G401 (cell line): ENCODE data around the gene TIMM8A. TPM values are rescaled to one million over a fixed set of nuclear protein-coding genes. Genes with fewer than 3 reads are reported as not detected.

Experiments used
- DNase-seq: peaks from one replicate; pipeline ENCODE4 v3.0.0-alpha.2; 2015; ENCODE audit warnings: low spot score
- in situ Hi-C: cut with HindIII; loops from 2 replicates; pipeline ENCODE4 v1.10.0; 2016; ENCODE audit warnings: low sequenced_read_pairs, mixed read lengths
- total RNA-seq: library from RNA; depleted of rRNA; stranded (reverse); fragments of >200 nt; shearing (Covaris generic); gene quantifications from 2 replicates; pipeline ENCODE4 v1.2.3, GENCODE V29; 2014; rRNA removed

TIMM8A gene, protein sequence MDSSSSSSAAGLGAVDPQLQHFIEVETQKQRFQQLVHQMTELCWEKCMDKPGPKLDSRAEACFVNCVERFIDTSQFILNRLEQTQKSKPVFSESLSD
- 9.2 and 17.0 TPM in 2 replicates for total RNA-seq

DNA sequence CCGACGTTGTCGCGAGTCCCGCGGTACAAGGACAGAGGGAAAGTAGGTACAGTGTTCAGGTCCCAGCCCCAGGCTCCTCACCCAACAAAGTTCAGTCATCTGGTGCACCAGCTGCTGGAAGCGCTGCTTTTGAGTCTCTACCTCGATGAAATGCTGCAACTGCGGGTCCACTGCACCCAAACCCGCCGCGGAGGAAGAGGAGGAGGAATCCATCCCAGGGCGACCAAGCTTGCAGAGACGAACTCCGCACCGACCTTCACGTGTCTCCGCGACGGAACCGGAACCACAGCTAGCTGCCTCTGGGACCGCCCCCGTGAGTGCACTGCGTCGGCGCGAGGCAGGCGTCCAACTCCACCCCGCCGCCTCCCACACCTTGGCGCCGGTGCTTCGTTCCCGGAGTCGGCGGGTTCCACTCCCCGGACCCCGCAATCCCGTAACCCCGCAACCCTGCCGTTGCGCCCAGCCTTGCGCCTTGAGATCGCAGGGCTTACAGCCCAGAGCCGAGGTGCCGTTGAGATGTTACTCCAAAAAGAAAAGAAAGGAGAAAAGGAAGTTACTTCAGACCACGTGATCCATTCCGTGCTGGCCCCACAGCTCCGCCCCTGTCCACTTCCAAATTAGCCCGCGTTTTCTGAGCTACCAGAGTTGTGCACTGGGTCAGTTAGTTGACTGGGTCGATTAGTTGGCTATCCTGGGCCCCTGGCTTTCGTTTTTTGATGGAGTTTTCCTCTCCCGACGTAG lies at the start of gene TIMM8A:
Gene TIMM8A, minus strand, starts transcription at position 291 of the 741 bp plus-strand sequence. Its CDS starts 78 bp downstream, at position 213.
- in situ Hi-C loops = no loop called here

DNA sequence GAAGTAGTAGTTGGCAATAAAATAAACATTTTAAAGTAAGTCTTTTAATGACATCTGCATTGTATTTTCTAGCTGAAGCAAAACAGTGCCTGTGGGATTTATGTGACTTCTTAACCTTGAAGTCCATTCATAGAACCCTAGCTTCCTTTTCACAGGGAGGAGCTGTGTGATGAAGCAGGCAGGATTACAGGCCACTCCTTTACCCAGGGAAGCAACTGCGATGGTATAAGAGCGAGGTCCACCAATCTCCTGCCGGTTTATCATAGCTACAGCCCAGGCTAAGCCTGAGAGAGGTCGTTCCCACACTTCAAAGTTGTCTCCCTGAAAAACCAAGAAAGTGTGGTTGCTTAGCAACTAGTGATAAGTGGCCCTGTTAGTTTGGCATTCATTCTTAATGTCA lies 49.2 kb upstream of the TIMM8A start:
- in situ Hi-C loops = no loop called here
- no peak for DNase-seq

More for the DNA sequence above, at the start of gene TIMM8A:
- DNase-seq = peak; percentile 75

DNA sequence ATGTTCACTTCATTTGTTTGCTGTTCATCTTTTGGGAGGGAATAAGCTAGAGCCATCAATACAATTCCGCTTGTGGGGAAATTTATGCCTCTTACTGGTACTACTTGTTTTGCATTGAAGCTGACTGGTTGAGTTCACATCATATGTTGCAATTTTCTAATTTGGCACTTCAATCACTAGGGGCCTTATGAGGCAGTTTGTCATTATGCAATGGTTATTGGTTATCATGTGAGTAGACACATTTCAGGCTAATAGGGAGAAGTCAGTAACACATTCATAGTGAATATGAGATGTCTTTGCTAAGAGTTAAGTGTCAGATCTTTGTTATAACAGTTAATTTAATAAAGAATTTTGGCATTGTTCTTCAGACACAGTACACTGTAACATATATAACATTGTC lies 47.2 kb upstream of the TIMM8A start:
- no peak for DNase-seq
- in situ Hi-C loops = no loop called here

DNA sequence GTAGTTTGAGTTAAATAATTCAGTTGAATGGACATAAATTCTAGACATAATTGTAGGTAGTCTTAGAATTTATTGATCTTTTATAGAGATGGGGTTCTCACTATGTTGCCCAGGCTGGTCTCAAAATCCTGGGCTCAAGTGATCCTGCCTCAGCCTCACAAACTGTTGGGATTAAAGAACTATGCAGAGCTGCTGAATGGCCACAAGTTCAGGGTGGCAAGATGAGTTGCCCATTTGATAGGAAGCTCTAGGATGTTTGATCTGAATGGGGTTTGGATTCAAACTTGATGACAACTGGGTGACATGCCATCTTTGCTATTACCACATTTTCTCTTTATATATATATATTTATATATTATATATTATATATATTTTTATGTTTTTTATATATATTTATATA lies 45.8 kb upstream of the TIMM8A start:
- DNase-seq = no peak
- in situ Hi-C loops = no loop called here

GRCh38 chrX:101393530-101394305 lies 45.2 kb upstream of the TIMM8A start:
- DNase-seq = no peak
- in situ Hi-C loops = no loop called here

GRCh38 chrX:101391831-101392230 lies 43.3 kb upstream of the TIMM8A start:
- in situ Hi-C loops = no loop called here
- DNase-seq = no peak

DNA sequence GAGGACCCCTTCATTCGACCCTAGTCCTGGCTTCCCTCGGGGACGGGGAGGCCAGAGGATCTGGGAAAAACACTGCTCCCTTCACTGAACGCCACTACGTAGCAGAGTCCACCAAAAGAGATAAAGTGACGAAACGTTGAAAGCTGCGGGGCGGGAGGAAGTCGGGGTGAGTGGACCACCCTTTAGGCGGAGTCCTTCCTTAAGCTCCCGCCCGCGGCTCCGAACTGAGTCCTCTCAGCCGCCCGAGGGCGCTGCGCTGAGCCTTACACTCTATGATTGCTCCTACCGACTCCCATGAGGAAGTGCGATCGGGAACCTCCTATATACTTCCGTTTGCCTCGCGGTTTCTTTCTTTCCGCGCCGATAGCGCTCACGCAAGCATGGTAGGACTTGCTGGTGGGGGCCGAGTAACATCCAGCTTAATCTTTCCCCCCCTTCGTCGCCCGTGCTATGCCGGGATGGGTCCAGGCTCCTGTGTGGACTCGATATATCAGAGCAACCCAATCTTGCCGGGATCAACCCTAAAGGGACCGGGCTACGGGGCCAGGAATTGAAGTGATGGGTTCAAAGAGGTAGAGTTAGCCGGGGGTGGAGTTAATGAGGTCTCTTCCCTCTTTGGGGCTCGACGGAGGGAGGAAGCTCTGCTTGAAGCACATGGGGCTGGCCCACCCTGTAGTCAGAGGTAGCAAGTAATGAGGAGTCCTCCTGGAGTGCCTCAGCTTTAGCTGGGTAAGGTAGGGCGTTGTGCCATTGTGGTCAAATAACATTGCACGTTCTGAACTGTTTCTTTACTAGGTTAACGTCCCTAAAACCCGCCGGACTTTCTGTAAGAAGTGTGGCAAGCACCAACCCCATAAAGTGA lies 42.4 kb upstream of the TIMM8A start, which contains the start of gene RPL36A:
Gene RPL36A, plus strand, starts transcription at position 348 of the 862 bp plus-strand sequence. Its CDS starts 33 bp downstream, at position 381.
- peak; percentile 88 for DNase-seq
- in situ Hi-C loops = no loop called here

DNA sequence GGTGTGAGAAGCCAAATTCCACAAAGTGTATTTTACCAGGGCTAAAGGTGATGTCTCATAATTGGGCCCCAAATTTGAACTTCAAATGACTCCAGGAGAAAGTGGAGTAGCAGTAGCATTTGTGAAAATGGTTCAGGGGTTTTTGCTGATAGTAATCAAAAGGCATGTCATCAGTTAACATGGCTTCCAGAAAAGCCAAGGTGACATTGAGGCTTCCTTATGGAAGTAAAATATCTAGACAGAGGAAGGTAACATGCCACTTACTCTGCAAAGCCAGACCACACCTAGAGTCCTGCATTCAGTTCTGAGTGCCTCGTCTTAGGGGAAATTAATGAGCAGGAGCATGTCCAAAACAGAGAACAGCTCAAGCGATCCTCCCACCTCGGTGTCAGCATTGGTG lies 40.1 kb upstream of the TIMM8A start:
- DNase-seq = no peak
- in situ Hi-C loops = no loop called here

DNA sequence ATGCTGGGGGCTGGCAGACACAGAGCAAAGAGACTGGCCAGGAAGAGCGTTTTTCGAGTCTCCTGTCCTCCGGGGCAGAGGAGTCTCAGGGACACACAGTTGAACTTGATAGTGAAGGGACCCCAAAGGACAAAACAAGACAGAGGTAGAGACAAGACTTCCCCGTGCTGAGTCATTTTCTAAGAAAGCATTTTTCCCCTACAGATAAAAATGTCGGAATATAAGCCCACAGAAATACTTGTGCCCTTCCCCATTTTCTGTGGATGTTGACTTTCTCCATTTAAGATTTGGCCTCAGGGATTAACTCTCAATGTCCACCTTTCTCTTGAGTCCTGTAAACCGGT lies 38.0 kb upstream of the TIMM8A start:
- in situ Hi-C loops = no loop called here
- no peak for DNase-seq

GRCh38 chrX:101385795-101386541 lies 37.4 kb upstream of the TIMM8A start, which contains the start of gene BTK:
Gene BTK (minus strand): TSS chrX:101386191. CDS start chrX:101375284, 10,907 bp downstream.
- in situ Hi-C loops = no loop called here
- DNase-seq = no peak

DNA sequence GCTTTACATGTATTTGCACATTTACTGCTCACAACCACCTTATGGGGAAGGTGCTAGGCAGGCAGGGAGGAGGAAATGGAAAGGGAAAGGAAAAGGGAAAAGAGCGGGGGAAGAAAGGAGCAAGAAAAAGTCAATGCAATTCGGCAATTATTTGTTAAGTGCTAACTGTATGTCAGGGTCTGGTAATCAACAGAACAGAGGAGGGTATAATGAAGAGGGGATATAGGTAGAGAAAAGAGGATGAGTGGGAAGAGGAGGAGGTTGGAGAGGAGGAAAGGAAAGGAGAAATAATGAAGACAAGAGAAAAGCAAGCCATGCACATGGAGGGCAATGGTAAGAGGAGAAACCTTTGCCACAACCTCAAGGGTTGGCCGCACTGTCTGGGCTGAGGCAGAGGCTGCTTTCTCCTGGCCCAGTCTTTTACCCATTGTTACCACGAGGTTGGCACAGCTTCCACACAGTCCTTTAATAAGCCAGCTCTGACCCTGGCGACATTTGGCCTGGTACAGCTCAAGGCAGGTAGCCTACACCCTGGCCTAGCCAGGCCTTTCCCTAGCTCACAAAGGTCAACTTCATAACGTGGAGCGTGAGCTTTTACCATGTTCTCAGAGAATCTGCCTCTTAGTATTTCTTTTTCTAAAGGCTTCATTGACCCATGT lies 36.6 kb upstream of the TIMM8A start:
- DNase-seq = no peak
- in situ Hi-C loops = no loop called here

- no peak for DNase-seq
- in situ Hi-C loops = no loop called here
These were observed 35.2 kb upstream of the TIMM8A start for GRCh38 chrX:101383679-101384205.

DNA sequence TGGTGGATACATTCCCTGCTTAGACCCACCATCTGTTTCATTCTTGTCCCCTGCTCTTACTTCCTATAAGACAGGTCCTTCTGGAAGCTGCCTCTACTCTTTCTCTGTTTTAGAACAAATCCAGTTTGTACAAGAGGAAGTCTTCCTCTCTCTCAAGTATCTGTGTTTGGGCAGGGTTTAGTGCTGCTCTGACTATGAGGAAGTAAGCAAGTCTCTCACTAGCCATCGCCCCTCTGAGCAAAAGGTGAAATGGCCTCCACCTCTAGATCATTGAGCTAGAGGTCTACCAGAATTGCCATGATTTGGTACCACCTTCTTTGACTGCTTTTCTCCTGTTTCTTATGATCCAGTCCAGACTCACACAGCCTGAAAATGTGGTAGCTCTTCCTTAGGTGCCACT lies 29.0 kb upstream of the TIMM8A start:
- no peak for DNase-seq
- in situ Hi-C loops = no loop called here

DNA sequence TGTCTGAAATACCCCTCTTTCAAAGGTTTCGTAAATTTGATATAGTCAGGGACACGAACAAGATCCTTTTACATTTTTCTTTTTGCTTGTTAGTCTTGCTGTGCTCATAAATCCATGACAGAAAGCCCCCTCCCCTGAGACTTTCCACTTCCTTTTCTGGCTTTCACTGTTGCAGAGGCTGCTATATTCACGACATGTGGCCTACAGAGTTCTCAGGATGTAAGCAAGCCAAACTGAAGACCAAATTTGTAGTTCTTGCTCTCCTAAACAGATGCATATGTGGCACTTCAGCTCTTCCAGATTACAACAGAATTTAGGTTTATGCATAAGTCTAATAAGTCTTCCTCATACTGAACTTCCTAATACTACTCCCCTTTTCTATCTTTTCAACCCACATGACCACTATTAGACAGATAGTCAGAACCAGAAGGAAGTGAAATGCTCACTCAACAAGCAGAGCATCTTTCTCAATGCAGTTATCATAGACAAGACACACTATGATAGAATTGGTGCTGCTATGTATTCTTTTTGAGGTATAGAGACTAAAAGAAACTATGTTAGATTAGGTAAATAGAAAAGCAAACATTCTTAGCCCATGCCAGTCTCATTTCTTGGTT lies 22.5 kb upstream of the TIMM8A start:
- no peak for DNase-seq
- in situ Hi-C loops = no loop called here

GRCh38 chrX:101369687-101370086 lies 21.1 kb upstream of the TIMM8A start:
- no peak for DNase-seq
- in situ Hi-C loops = no loop called here

DNA sequence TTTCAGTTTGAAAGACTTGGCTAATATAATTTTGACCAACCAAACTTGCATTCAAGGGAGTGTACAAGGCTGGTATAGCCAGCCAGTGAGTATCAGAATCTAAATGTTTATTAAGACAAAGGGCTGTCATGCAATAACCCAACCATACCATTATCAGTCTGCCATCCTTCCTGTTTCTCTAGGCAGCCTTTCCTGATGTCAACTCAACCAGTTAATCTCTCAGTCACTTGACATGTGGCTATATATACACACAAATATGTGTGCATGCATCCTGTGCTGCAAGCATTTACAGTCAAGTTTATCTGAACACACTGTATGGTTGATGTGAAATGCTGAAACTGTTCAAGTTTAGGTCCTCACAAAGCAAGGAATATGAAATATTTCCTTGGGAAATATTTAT lies 20.3 kb upstream of the TIMM8A start:
- in situ Hi-C loops = no loop called here
- DNase-seq = no peak

GRCh38 chrX:101365301-101365795 lies 16.8 kb upstream of the TIMM8A start:
- in situ Hi-C loops = no loop called here
- DNase-seq = no peak
